Liver (tissue), 3 donors: ENCODE data around the gene GNG4.

Experiments used
- CTCF ChIP-seq: fragments of 150-350 bp; IDR thresholded peaks from 2 replicates; pipeline ENCODE4 v1.5.1; 2017; ENCODE audit warnings: improper control_type of control experiment, low read depth, low read length; ENCODE audit not compliant: missing input control
- HNF4G ChIP-seq: IDR thresholded peaks from 2 replicates; pipeline ENCODE4 v1.6.1; 2016; ENCODE audit warnings: antibody characterized with exemption
- MAX ChIP-seq: IDR thresholded peaks from 2 replicates; pipeline ENCODE4 v1.6.1; 2016; ENCODE audit warnings: antibody characterized with exemption
- RAD21 ChIP-seq, 2 donors: IDR thresholded peaks; 2 replicates each; pipeline ENCODE4 v1.6.1; 2016; ENCODE audit warnings: antibody characterized with exemption in 2 of 2, mild to moderate bottlenecking in 2 of 2
- REST ChIP-seq: IDR thresholded peaks from 2 replicates; pipeline ENCODE4 v1.6.1; 2016; ENCODE audit warnings: antibody characterized with exemption, mild to moderate bottlenecking
- donor health status: healthy.
- donor health status: healthy.

GRCh38 chr1:235525314-235525713 lies 124.3 kb downstream of the GNG4 start:
- TF ChIP-seq CTCF: no peak
- no peak for TF ChIP-seq HNF4G
- no peak for TF ChIP-seq MAX
- no peak for TF ChIP-seq REST
- TF ChIP-seq RAD21 (IDR thresholded peaks at IDR 0.05): no peak
